Gastrocnemius medialis (tissue), 4 donors: ENCODE results near the gene PAK2. TPM values are rescaled to one million over a fixed set of nuclear protein-coding genes. Genes with fewer than 3 reads are reported as not detected.

Source experiments
- ATAC-seq, 2 donors: fragments of 150-250 bp; one replicate each; pipeline ENCODE4 v1.9.1; 2016
- DNase-seq, 2 donors: peaks; one replicate each; pipeline ENCODE4 v3.0.0-alpha.2; 2019
- H3K27ac ChIP-seq, 4 donors: fragments of 200-600 bp; sonication (generic); 1 replicate in 1 of 4; 2 replicates in 3 of 4; pipeline ENCODE4 v1.5.1; 2016 to 2018; ENCODE audit warnings: mild to moderate bottlenecking in 2 of 4, moderate library complexity in 1 of 4
- H3K27me3 ChIP-seq, 3 donors: fragments of 200-600 bp; sonication (generic) in 2 of 3; 1 replicate in 1 of 3; 2 replicates in 2 of 3; pipeline versions ENCODE4 v1.5.1 to v1.6.0; 2016 to 2019; ENCODE audit warnings: mild to moderate bottlenecking in 1 of 3, moderate library complexity in 1 of 3
- H3K36me3 ChIP-seq, 2 donors: fragments of 200-600 bp; sonication (generic) in 1 of 2; one replicate each; pipeline ENCODE4 v1.5.1; 2017 to 2018
- H3K4me1 ChIP-seq, 2 donors: fragments of 200-600 bp; sonication (generic) in 1 of 2; one replicate each; pipeline ENCODE4 v1.5.1; 2016 to 2017; ENCODE audit warnings: mild to moderate bottlenecking in 2 of 2
- H3K4me3 ChIP-seq, 4 donors: fragments of 200-600 bp; sonication (generic) in 3 of 4; 1 replicate in 1 of 4; 2 replicates in 3 of 4; pipeline ENCODE4 v1.5.1; 2016 to 2019; ENCODE audit warnings: mild to moderate bottlenecking in 2 of 4
- H3K9me3 ChIP-seq, 3 donors: fragments of 200-600 bp; sonication (generic) in 2 of 3; 1 replicate in 1 of 3; 2 replicates in 2 of 3; pipeline ENCODE4 v1.5.1; 2016 to 2019
- CTCF ChIP-seq, 5 experiments: fragments of 450-650 bp in 3 of 5; fragments of 200-600 bp in 2 of 5; sonication (generic) in 2 of 5; IDR thresholded peaks in 4 of 5; conservative IDR thresholded peaks in 1 of 5; 1 replicate in 4 of 5; 2 replicates in 1 of 5; pipeline ENCODE4 v1.5.1; 2016 to 2019; ENCODE audit warnings: antibody characterized with exemption in 5 of 5, mild to moderate bottlenecking in 3 of 5, moderate library complexity in 3 of 5
- POLR2A ChIP-seq, 2 donors: fragments of 450-650 bp; IDR thresholded peaks; one replicate each; pipeline ENCODE4 v1.6.1; 2017; ENCODE audit warnings: antibody characterized with exemption in 2 of 2, mild to moderate bottlenecking in 2 of 2, moderate library complexity in 2 of 2
- in situ Hi-C, 4 donors: fragments of 200-750 bp; cut with MboI; loops; one replicate each; pipeline versions ENCODE4 v1.15.0 to v1.8.0; 2017; ENCODE audit warnings: low sequenced_read_pairs in 4 of 4
- intact Hi-C: fragments of 100-400 bp; cut with DNase I; formaldehyde crosslinking; loops from one replicate; pipeline ENCODE4 v1.15.1; 2023; ENCODE audit warnings: low total_unique reads
- total RNA-seq, 4 donors: library from RNA; depleted of rRNA; stranded (reverse); fragments of >200 nt; gene quantifications; one replicate each; pipeline versions ENCODE4 v1.1.0 to v1.2.3, GENCODE V29; 2016

PAK2 gene
- total RNA-seq, 4 donors from 2014 or later, result 42.6 to 58.6 (median 50.1) TPM

- ATAC-seq, result peak in 1 of 2 donors; percentile 85
- H3K9me3 ChIP-seq, result no peaks in the 10 kb centered on the region
- no peaks in the 10 kb centered on the region for H3K27me3 ChIP-seq
- peaks cover 0 to 14% of the 10 kb centered on the region in 2 donors for H3K36me3 ChIP-seq
- intact Hi-C loops, result no loop called here
- no peak overlapping the region for H3K4me3 ChIP-seq
- in situ Hi-C loops, result no loop called here
- H3K4me1 ChIP-seq, result peaks cover 27 to 29% of the 10 kb centered on the region in 2 donors
- H3K27ac ChIP-seq, result peak overlapping the region in 2 of 4 donors; percentile 1 to 63
- no peak for TF ChIP-seq POLR2A (IDR thresholded peaks at IDR 0.05)
- TF ChIP-seq CTCF (IDR thresholded peaks at IDR 0.05 in 4 of 5, conservative IDR thresholded peaks at IDR 0.05 in 1 of 5), result no peak
- DNase-seq, result no peak
Measured at GRCh38 chr3:196788528-196788927, 48.9 kb downstream of the PAK2 start.

GRCh38 chr3:196789885-196790359, 50.3 kb downstream of the PAK2 start:
- intact Hi-C loops, result no loop called here
- ATAC-seq, result no peak
- Histone ChIP-seq H3K9me3 (no peaks in the 10 kb centered on the region), H3K27me3 (no peaks in the 10 kb centered on the region), H3K36me3 (peaks cover 0 to 10% of the 10 kb centered on the region in 2 donors), H3K4me3 (no peak overlapping the region), H3K27ac (peak overlapping the region in 1 of 4 donors; percentile 11), H3K4me1 (peaks cover 27 to 38% of the 10 kb centered on the region in 2 donors)
- DNase-seq, result no peak
- in situ Hi-C loops, result loop anchor here in 1 of 4 donors (10.0 kb wide), 1 partner anchor 45 kb away; no protein-coding TSS in a partner anchor
- no peak for TF ChIP-seq CTCF (IDR thresholded peaks at IDR 0.05 in 4 of 5, conservative IDR thresholded peaks at IDR 0.05 in 1 of 5)
- TF ChIP-seq POLR2A (IDR thresholded peaks at IDR 0.05), result no peak

GRCh38 chr3:196790636-196791035, 51.0 kb downstream of the PAK2 start:
- in situ Hi-C loops, result loop anchor here in 1 of 4 donors (10.0 kb wide), 1 partner anchor 46 kb away; no protein-coding TSS in a partner anchor
- H3K27me3 ChIP-seq, result no peaks in the 10 kb centered on the region
- intact Hi-C loops, result no loop called here
- no peaks in the 10 kb centered on the region for H3K9me3 ChIP-seq
- TF ChIP-seq POLR2A (IDR thresholded peaks at IDR 0.05) (no peak), CTCF (IDR thresholded peaks at IDR 0.05 in 4 of 5, conservative IDR thresholded peaks at IDR 0.05 in 1 of 5) (no peak)
- no peak for DNase-seq
- no peak for ATAC-seq
- peaks cover 0 to 2% of the 10 kb centered on the region in 2 donors for H3K36me3 ChIP-seq
- H3K27ac ChIP-seq, result no peak overlapping the region
- H3K4me3 ChIP-seq, result no peak overlapping the region
- peaks cover 27 to 41% of the 10 kb centered on the region in 2 donors for H3K4me1 ChIP-seq

GRCh38 chr3:196792771-196793170, 53.1 kb downstream of the PAK2 start:
- no peaks in the 10 kb centered on the region for H3K36me3 ChIP-seq
- intact Hi-C loops, result no loop called here
- DNase-seq (peak; percentile 29 to 53), ATAC-seq (peak; percentile 77 to 87)
- H3K27me3 ChIP-seq, result no peaks in the 10 kb centered on the region
- peaks cover 36 to 46% of the 10 kb centered on the region in 2 donors for H3K4me1 ChIP-seq
- H3K9me3 ChIP-seq, result no peaks in the 10 kb centered on the region
- in situ Hi-C loops, result loop anchor here in 1 of 4 donors (10.0 kb wide), 1 partner anchor 48 kb away; no protein-coding TSS in a partner anchor
- H3K4me3 ChIP-seq, result no peak overlapping the region
- TF ChIP-seq POLR2A (IDR thresholded peaks at IDR 0.05) (no peak), CTCF (IDR thresholded peaks at IDR 0.05 in 4 of 5, conservative IDR thresholded peaks at IDR 0.05 in 1 of 5) (no peak)
- peak overlapping the region; percentile 62 to 75 (median 69) for H3K27ac ChIP-seq
